GM12878 (cell line): ENCODE measurements around the gene RASL12. TPM values are rescaled to one million over a fixed set of nuclear protein-coding genes. Genes with fewer than 3 reads are reported as not detected.

Source experiments
- ATAC-seq: fragments of 200-7000 bp; cut with Tn5 transposase; 3 replicates; pipeline ENCODE4 v1.9.1; 2020; ENCODE audit warnings: mild to moderate bottlenecking, moderate library complexity
- BruUV-seq: library from RNA; stranded (reverse); fragments of 400-500 nt; replicated peaks from 2 replicates; lab custom pipeline; 2021; lab: Mats Ljungman, UMichigan
- CTCF ChIA-PET: fragments of 300-600 bp; sonication (Branson Sonifier 250); formaldehyde crosslinking; extraction: SDS; loops from one replicate; lab custom pipeline; 2021; ENCODE audit warnings: inconsistent platforms; lab: Yijun Ruan, JAX
- POLR2A ChIA-PET: fragments of 350-600 bp; formaldehyde crosslinking; extraction: SDS; loops from one replicate; lab custom pipeline; 2021; ENCODE audit warnings: inconsistent platforms; lab: Charles Lee
- RAD21 ChIA-PET: fragments of 300-600 bp; sonication (Branson Sonifier 250); formaldehyde crosslinking; loops from one replicate; lab custom pipeline; 2023; ENCODE audit warnings: antibody characterized with exemption; ENCODE audit not compliant: unreplicated experiment; lab: Charles Lee
- SMC1A ChIA-PET: fragments of 300-600 bp; sonication (Branson Sonifier 250); formaldehyde crosslinking; loops from one replicate; lab custom pipeline; 2023; ENCODE audit not compliant: unreplicated experiment, uncharacterized antibody; lab: Charles Lee
- DNase-seq: peaks from one replicate; pipeline ENCODE4 v3.0.0-alpha.2; 2011; ENCODE audit warnings: low read depth, low spot score
- FAIRE-seq: peaks from 3 replicates; lab custom pipeline; 2011; peaks lifted over from hg19 to GRCh38; lab: Jason Lieb, UNC
- H2AFZ ChIP-seq: 2 replicates; pipeline ENCODE4 v1.6.0; 2011; ENCODE audit warnings: low read depth, low read length, control low read depth; ENCODE audit not compliant: control insufficient read depth
- H3K27ac ChIP-seq: 2 replicates; pipeline ENCODE4 v1.5.1; 2011; ENCODE audit warnings: control low read depth; ENCODE audit not compliant: control insufficient read depth, insufficient read depth
- H3K27me3 ChIP-seq, 2 experiments: replicated peaks in 1 of 2; 2 replicates each; pipeline versions ENCODE4 v1.6.0 to v1.6.1; 2011; ENCODE audit warnings: low read length in 1 of 2; ENCODE audit not compliant: control insufficient read depth in 2 of 2, insufficient read depth in 2 of 2
- H3K36me3 ChIP-seq, 2 experiments: 2 replicates each; pipeline ENCODE4 v1.5.1; 2011; ENCODE audit warnings: low read length in 1 of 2; ENCODE audit not compliant: control insufficient read depth in 2 of 2, insufficient read depth in 2 of 2
- H3K4me1 ChIP-seq: 2 replicates; pipeline ENCODE4 v1.6.1; 2011; ENCODE audit warnings: mild to moderate bottlenecking, low read length, moderate library complexity, mixed read lengths; ENCODE audit not compliant: control insufficient read depth, insufficient read depth
- H3K4me2 ChIP-seq: 2 replicates; pipeline ENCODE4 v1.6.0; 2011; ENCODE audit warnings: control low read depth; ENCODE audit not compliant: control insufficient read depth, insufficient read depth
- H3K4me3 ChIP-seq: fragments of 200-600 bp; sonication (generic); 2 replicates; pipeline ENCODE4 v1.5.1; 2016
- H3K79me2 ChIP-seq: 2 replicates; pipeline ENCODE4 v1.6.0; 2011; ENCODE audit warnings: low read length; ENCODE audit not compliant: control insufficient read depth, insufficient read depth
- H3K9ac ChIP-seq: 2 replicates; pipeline ENCODE4 v1.8.0; 2011; ENCODE audit warnings: low read length, control low read depth, mixed read lengths; ENCODE audit not compliant: control insufficient read depth, insufficient read depth
- H3K9me3 ChIP-seq: replicated peaks from 3 replicates; pipeline ENCODE4 v1.5.1; 2011; ENCODE audit warnings: mild to moderate bottlenecking, low read length; ENCODE audit not compliant: control insufficient read depth, insufficient read depth
- H4K20me1 ChIP-seq: 2 replicates; pipeline ENCODE4 v1.6.0; 2011; ENCODE audit not compliant: control insufficient read depth, insufficient read depth
- CTCF ChIP-seq, 3 experiments: IDR thresholded peaks in 2 of 3; conservative IDR thresholded peaks in 1 of 3; 2 replicates each; pipeline ENCODE4 v1.5.1; 2011; ENCODE audit warnings: low read depth in 3 of 3, low read length in 3 of 3, mild to moderate bottlenecking in 3 of 3, control low read depth in 2 of 3, moderate library complexity in 2 of 3, inconsistent platforms in 1 of 3, mixed read lengths in 1 of 3; ENCODE audit not compliant: control insufficient read depth in 2 of 3, insufficient read depth in 1 of 3; ENCODE audit errors: extremely low read depth in 1 of 3
- NR2F1 ChIP-seq: fragments of 450-650 bp; conservative IDR thresholded peaks from 2 replicates; pipeline ENCODE4 v1.6.1; 2017; ENCODE audit warnings: mild to moderate bottlenecking
- RAD21 ChIP-seq: IDR thresholded peaks from 2 replicates; pipeline ENCODE4 v1.6.1; 2011; ENCODE audit warnings: mild to moderate bottlenecking, low read depth, low read length, moderate library complexity; ENCODE audit not compliant: insufficient read depth
- RUNX3 ChIP-seq: IDR thresholded peaks from 2 replicates; pipeline ENCODE4 v1.6.1; 2012; ENCODE audit warnings: low read length, inconsistent platforms
- SMC3 ChIP-seq: IDR thresholded peaks from 2 replicates; pipeline ENCODE4 v1.6.1; 2011; ENCODE audit warnings: low read length, improper control_type of control experiment, borderline replicate concordance
- YY1 ChIP-seq: IDR thresholded peaks from 2 replicates; pipeline ENCODE4 v1.6.1; 2011; ENCODE audit warnings: low read depth, mild to moderate bottlenecking, low read length
- WGBS: methylation state at CpG from one replicate; pipeline ENCODE4 v1.1.6; 2016; ENCODE audit warnings: low lambda C conversion rate; ENCODE audit not compliant: insufficient replicate concordance, insufficient coverage; ENCODE audit errors: missing lambda C conversion rate; 5-methylcytosine and 5-hydroxymethylcytosine counted together
- in situ Hi-C: fragments of 300-500 bp; cut with MboI; formaldehyde crosslinking; loops from 9 replicates; pipeline ENCODE4 v1.14.3; 2018; ENCODE audit warnings: mixed read lengths
- intact Hi-C: fragments of 100-400 bp; cut with micrococcal nuclease; formaldehyde crosslinking; loops from one replicate; pipeline ENCODE4 v1.14.2; 2022; ENCODE audit not compliant: unreplicated experiment
- polyA plus RNA-seq, 11 experiments: library from polyadenylated mRNA; depleted of rRNA in 4 of 11; unstranded in 6 of 11; stranded (reverse) in 5 of 11; fragments of >200 nt; fragmentation: Nextera tagmentation in 4 of 11; fragmentation: Illumina TruSeq in 1 of 11; extraction: Ambion mirVana in 4 of 11; extraction: Trizol in 1 of 11; gene quantifications; 1 replicate in 1 of 11; 2 replicates in 10 of 11; pipeline versions ENCODE4 v1.2.1 to v1.2.3, GENCODE V29; 2011 to 2016; ENCODE audit warnings: inconsistent platforms in 2 of 11, missing spikeins in 2 of 11, low read depth in 1 of 11
- total RNA-seq, 4 experiments: library from RNA; depleted of rRNA in 3 of 4; stranded (reverse); fragments of >200 nt in 3 of 4; fragmentation: Illumina TruSeq in 1 of 4; extraction: Trizol in 1 of 4; gene quantifications; 2 replicates each; pipeline versions ENCODE4 v1.2.1 to v1.2.3, GENCODE V29; 2013 to 2021

RASL12 gene
- total and polyA plus RNA-seq, 10 of the 15 experiments (the other 5 are each of a cell fraction or from before 2014, with no cell fraction given), result 0.06 to 0.10 TPM; not detected in 8

GRCh38 chr15:65101411-65101890, 33.7 kb upstream of the RASL12 start:
- WGBS, result 50% methylated on average over 9 of the region's 9 CpGs
- H3K36me3 ChIP-seq, result peaks cover 3 to 11% of the 10 kb centered on the region in 2 experiments; a peak in 3 of 4 replicates
- H3K9ac ChIP-seq, result no peak overlapping the region
- no peaks in the 10 kb centered on the region for H3K79me2 ChIP-seq
- no peaks in the 10 kb centered on the region for H3K27me3 ChIP-seq
- TF ChIP-seq CTCF (IDR thresholded peaks at IDR 0.05 in 2 of 3, conservative IDR thresholded peaks at IDR 0.05 in 1 of 3; ENCODE audit: control insufficient read depth in 2 of 3, extremely low read depth in 1 of 3, insufficient read depth in 1 of 3, low read depth in 3 of 3, low read length in 3 of 3), result peak; percentile 55 to 76 (median 72)
- 0 out of 2 replicates have a peak, but pooled peaks have one; percentile 16 for TF ChIP-seq RUNX3
- no peak for TF ChIP-seq NR2F1
- TF ChIP-seq SMC3, result peak; percentile 43; the same call in 1 of the 2 replicates
- peak; percentile 65 for TF ChIP-seq RAD21
- peak; percentile 36; the same call in 1 of the 2 replicates for TF ChIP-seq YY1
- CTCF ChIA-PET, result interaction anchor here (0.7 to 2.1 kb wide), 15 partner anchors 13 to 369 kb away, joined by 3 to 18 read pairs (median 4); partner anchors contain the start of gene UBAP1L
- FAIRE-seq (peak; percentile 75), ATAC-seq (peak; percentile 64), DNase-seq (no peak)
- no peak overlapping the region for H2AFZ ChIP-seq
- H3K4me2 ChIP-seq, result no peak overlapping the region
- no peak overlapping the region for H3K4me3 ChIP-seq
- POLR2A ChIA-PET, result no interaction called here
- SMC1A ChIA-PET, result interaction anchor here (0.7 to 1.4 kb wide), 8 partner anchors 14 to 371 kb away, joined by 3 to 9 read pairs (median 3); no protein-coding TSS in a partner anchor
- no TSS peak for BruUV-seq
- H3K9me3 ChIP-seq, result no peaks in the 10 kb centered on the region
- no peaks in the 10 kb centered on the region for H3K4me1 ChIP-seq
- RAD21 ChIA-PET, result interaction anchor here (0.7 to 1.4 kb wide), 6 partner anchors 37 to 369 kb away, joined by 3 to 9 read pairs (median 4); partner anchors contain the start of gene SPG21
- in situ Hi-C loops (no loop called here), intact Hi-C loops (no loop called here)
- no peak overlapping the region for H3K27ac ChIP-seq
- no peaks in the 10 kb centered on the region for H4K20me1 ChIP-seq
